CD14-positive monocyte (primary cell): Measurements from ENCODE around the gene HELLS. TPM values are rescaled to one million over a fixed set of nuclear protein-coding genes. Genes with fewer than 3 reads are reported as not detected.

Experiments
- DNase-seq, 3 donors: peaks; one replicate each; pipeline ENCODE4 v3.0.0-alpha.2; 2011 to 2022
- H2AFZ ChIP-seq: 2 replicates; pipeline ENCODE4 v1.6.0; 2012; ENCODE audit warnings: mild to moderate bottlenecking, low read depth, low read length, inconsistent platforms; ENCODE audit not compliant: insufficient read depth, poor library complexity, severe bottlenecking
- H3K27ac ChIP-seq, 2 donors: 1 replicate in 1 of 2; 2 replicates in 1 of 2; pipeline ENCODE4 v1.5.1; 2012 to 2013; ENCODE audit warnings: low read length in 2 of 2, control low read depth in 1 of 2, inconsistent platforms in 1 of 2, low read depth in 1 of 2, mild to moderate bottlenecking in 1 of 2
- H3K27me3 ChIP-seq, 2 donors: one replicate each; pipeline versions ENCODE4 v1.6.0 to v1.6.1; 2011 to 2013; ENCODE audit warnings: low read length in 2 of 2; ENCODE audit not compliant: control insufficient read depth in 2 of 2, insufficient read depth in 2 of 2
- H3K36me3 ChIP-seq, 2 donors: replicated peaks in 1 of 2; 1 replicate in 1 of 2; 2 replicates in 1 of 2; pipeline versions ENCODE4 v1.5.1 to v1.6.1; 2012 to 2013; ENCODE audit warnings: low read length in 2 of 2, control low read depth in 1 of 2, inconsistent platforms in 1 of 2, mild to moderate bottlenecking in 1 of 2; ENCODE audit not compliant: insufficient read depth in 2 of 2, control insufficient read depth in 1 of 2
- H3K4me1 ChIP-seq, 2 donors: 1 replicate in 1 of 2; 2 replicates in 1 of 2; pipeline versions ENCODE4 v1.5.1 to v1.6.1; 2012 to 2013; ENCODE audit warnings: low read length in 2 of 2, control low read depth in 1 of 2, inconsistent platforms in 1 of 2, mild to moderate bottlenecking in 1 of 2, moderate library complexity in 1 of 2; ENCODE audit not compliant: insufficient read depth in 2 of 2, control insufficient read depth in 1 of 2
- H3K4me2 ChIP-seq: replicated peaks from 2 replicates; pipeline ENCODE3; 2012; ENCODE audit warnings: low read length, moderate library complexity, mild to moderate bottlenecking; ENCODE audit not compliant: poor library complexity, severe bottlenecking; ENCODE audit errors: extremely low read depth
- H3K4me3 ChIP-seq, 3 experiments: fragments of 200-600 bp in 1 of 3; sonication (generic) in 1 of 3; replicated peaks in 1 of 3; 1 replicate in 2 of 3; 2 replicates in 1 of 3; pipeline ENCODE4 v1.5.1; 2011 to 2013; ENCODE audit warnings: low read length in 3 of 3, mild to moderate bottlenecking in 3 of 3, control low read depth in 2 of 3, low read depth in 2 of 3, inconsistent platforms in 1 of 3, moderate library complexity in 1 of 3
- H3K79me2 ChIP-seq: 2 replicates; pipeline ENCODE4 v1.6.0; 2012; ENCODE audit warnings: mild to moderate bottlenecking, control low read depth, inconsistent platforms, low read length, moderate library complexity; ENCODE audit not compliant: insufficient read depth
- H3K9ac ChIP-seq: 2 replicates; pipeline ENCODE4 v1.6.0; 2017; ENCODE audit warnings: low read length, mild to moderate bottlenecking; ENCODE audit not compliant: insufficient read depth, poor library complexity, severe bottlenecking
- H3K9me3 ChIP-seq, 2 donors: replicated peaks in 1 of 2; 1 replicate in 1 of 2; 2 replicates in 1 of 2; pipeline versions ENCODE4 v1.5.1 to v1.6.1; 2012 to 2013; ENCODE audit warnings: low read length in 2 of 2, control low read depth in 1 of 2; ENCODE audit not compliant: control insufficient read depth in 1 of 2, insufficient read depth in 1 of 2
- H4K20me1 ChIP-seq: 2 replicates; pipeline ENCODE4 v1.6.0; 2012; ENCODE audit warnings: mild to moderate bottlenecking, low read length, control low read depth, moderate library complexity; ENCODE audit not compliant: insufficient read depth
- H3K27ac Mint-ChIP-seq, 7 donors: one replicate each; pipeline ENCODE4 v1.8.0; 2020; ENCODE audit warnings: mild to moderate bottlenecking in 7 of 7, mixed read lengths in 7 of 7, moderate library complexity in 6 of 7, inconsistent platforms in 2 of 7
- H3K27me3 Mint-ChIP-seq, 3 donors: one replicate each; pipeline ENCODE4 v1.8.0; 2021 to 2022; ENCODE audit warnings: low read depth in 3 of 3, mild to moderate bottlenecking in 3 of 3, mixed read lengths in 3 of 3, moderate library complexity in 3 of 3, inconsistent platforms in 1 of 3
- H3K36me3 Mint-ChIP-seq, 2 donors: one replicate each; pipeline ENCODE4 v1.8.0; 2020; ENCODE audit warnings: mixed read lengths in 2 of 2, inconsistent platforms in 1 of 2, mild to moderate bottlenecking in 1 of 2
- H3K4me1 Mint-ChIP-seq: one replicate; pipeline ENCODE4 v1.8.0; 2020; ENCODE audit warnings: mild to moderate bottlenecking, mixed read lengths
- H3K4me3 Mint-ChIP-seq, 2 donors: one replicate each; pipeline ENCODE4 v1.8.0; 2020; ENCODE audit warnings: mild to moderate bottlenecking in 2 of 2, mixed read lengths in 2 of 2, moderate library complexity in 1 of 2
- H3K9me3 Mint-ChIP-seq, 7 donors: one replicate each; pipeline ENCODE4 v1.8.0; 2020 to 2022; ENCODE audit warnings: mixed read lengths in 7 of 7, mild to moderate bottlenecking in 6 of 7, moderate library complexity in 6 of 7, inconsistent platforms in 2 of 7
- WGBS: methylation state at CpG from one replicate; pipeline ENCODE4 v1.1.5; 2013; ENCODE audit warnings: missing lambda C conversion rate; ENCODE audit not compliant: insufficient coverage; 5-methylcytosine and 5-hydroxymethylcytosine counted together
- intact Hi-C, 2 donors: fragments of 100-400 bp; cut with micrococcal nuclease; formaldehyde crosslinking; loops; one replicate each; pipeline versions ENCODE4 v1.15.0 to v1.15.1; 2023
- polyA plus RNA-seq, 3 donors: library from polyadenylated mRNA; depleted of rRNA in 1 of 3; unstranded in 2 of 3; stranded (reverse) in 1 of 3; fragments of 300-500 nt in 2 of 3; fragments of >200 nt in 1 of 3; fragmentation: Illumina TruSeq in 2 of 3; gene quantifications; 1 replicate in 2 of 3; 2 replicates in 1 of 3; pipeline ENCODE4 v1.2.3, GENCODE V29; 2012 to 2021
- TF ChIP-seq, protein P1 (sequence below): fragments of 200-600 bp; IDR thresholded peaks from one replicate; pipeline ENCODE4 v1.8.0; 2022; ENCODE audit warnings: antibody characterized with exemption, mild to moderate bottlenecking

Gene HELLS
- polyA plus RNA-seq, 3 donors = 0.04 to 0.39 (median 0.07) TPM

DNA sequence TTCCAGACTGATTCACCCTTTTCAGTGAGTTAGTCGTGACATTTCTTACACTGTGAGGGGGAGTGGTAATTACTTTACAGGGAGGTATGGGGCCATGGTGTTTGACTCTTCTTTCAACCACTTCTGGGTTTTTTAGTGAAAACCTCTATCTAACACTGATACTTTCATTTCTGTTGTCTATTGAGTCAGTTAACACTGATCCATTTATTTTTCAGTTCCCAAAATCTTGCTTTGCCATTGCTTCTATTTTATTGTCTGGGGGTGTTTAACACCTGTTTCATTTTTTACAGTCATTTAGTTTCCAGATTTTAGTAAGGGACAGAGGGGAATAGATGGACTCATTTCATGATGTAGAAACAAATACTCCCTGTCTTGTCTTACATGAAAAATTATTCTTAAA is 61.5 kb downstream of the HELLS start:
- H3K4me2 ChIP-seq = no peak overlapping the region
- Mint-ChIP-seq H3K4me1 (no peaks in the 10 kb centered on the region), H3K36me3 (peaks cover 33 to 53% of the 10 kb centered on the region in 2 donors), H3K4me3 (no peak overlapping the region), H3K27me3 (peaks cover 0 to 3% (median 0%) of the 10 kb centered on the region in 3 donors), H3K27ac (no peak overlapping the region), H3K9me3 (no peaks in the 10 kb centered on the region)
- TF ChIP-seq, protein P1, sequence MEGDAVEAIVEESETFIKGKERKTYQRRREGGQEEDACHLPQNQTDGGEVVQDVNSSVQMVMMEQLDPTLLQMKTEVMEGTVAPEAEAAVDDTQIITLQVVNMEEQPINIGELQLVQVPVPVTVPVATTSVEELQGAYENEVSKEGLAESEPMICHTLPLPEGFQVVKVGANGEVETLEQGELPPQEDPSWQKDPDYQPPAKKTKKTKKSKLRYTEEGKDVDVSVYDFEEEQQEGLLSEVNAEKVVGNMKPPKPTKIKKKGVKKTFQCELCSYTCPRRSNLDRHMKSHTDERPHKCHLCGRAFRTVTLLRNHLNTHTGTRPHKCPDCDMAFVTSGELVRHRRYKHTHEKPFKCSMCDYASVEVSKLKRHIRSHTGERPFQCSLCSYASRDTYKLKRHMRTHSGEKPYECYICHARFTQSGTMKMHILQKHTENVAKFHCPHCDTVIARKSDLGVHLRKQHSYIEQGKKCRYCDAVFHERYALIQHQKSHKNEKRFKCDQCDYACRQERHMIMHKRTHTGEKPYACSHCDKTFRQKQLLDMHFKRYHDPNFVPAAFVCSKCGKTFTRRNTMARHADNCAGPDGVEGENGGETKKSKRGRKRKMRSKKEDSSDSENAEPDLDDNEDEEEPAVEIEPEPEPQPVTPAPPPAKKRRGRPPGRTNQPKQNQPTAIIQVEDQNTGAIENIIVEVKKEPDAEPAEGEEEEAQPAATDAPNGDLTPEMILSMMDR = no peak
- H2AFZ ChIP-seq = no peak overlapping the region
- intact Hi-C loops = no loop called here
- no peaks in the 10 kb centered on the region for H4K20me1 ChIP-seq
- no peaks in the 10 kb centered on the region for H3K27me3 ChIP-seq
- no peak overlapping the region for H3K4me3 ChIP-seq
- H3K79me2 ChIP-seq = no peaks in the 10 kb centered on the region
- no peaks in the 10 kb centered on the region for H3K9me3 ChIP-seq
- H3K4me1 ChIP-seq = no peaks in the 10 kb centered on the region
- WGBS = no CpG with 5 or more reads among the region's 1 CpG
- peaks cover 4 to 12% of the 10 kb centered on the region in 2 donors for H3K36me3 ChIP-seq
- no peak overlapping the region for H3K27ac ChIP-seq
- DNase-seq = no peak
- no peak overlapping the region for H3K9ac ChIP-seq

DNA sequence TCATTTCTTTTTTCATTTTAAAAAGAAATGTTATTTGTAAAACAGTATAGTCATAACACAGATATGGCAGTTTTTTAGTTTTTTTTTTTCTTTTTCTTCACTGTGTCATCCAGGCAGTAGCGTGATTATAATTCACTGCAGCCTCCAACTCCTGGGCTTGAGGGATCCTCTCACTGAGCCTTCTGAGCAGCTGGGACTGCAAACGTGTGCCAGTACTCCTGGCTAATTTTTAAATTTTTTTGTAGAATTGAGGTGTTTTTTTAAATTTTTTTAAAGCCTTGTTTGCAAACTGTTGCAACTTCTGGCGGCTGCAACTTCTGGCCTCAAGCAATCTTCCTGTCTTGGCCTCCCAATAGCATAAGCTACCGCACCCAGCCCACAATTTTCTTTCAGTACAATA is 63.0 kb downstream of the HELLS start:
- Mint-ChIP-seq H3K27me3 (peaks cover 0 to 3% (median 0%) of the 10 kb centered on the region in 3 donors), H3K4me3 (no peak overlapping the region), H3K36me3 (peaks cover 31 to 45% of the 10 kb centered on the region in 2 donors), H3K4me1 (no peaks in the 10 kb centered on the region), H3K9me3 (no peaks in the 10 kb centered on the region), H3K27ac (no peak overlapping the region)
- Histone ChIP-seq H3K27ac (no peak overlapping the region), H2AFZ (no peak overlapping the region), H3K9ac (no peak overlapping the region), H3K79me2 (no peaks in the 10 kb centered on the region), H3K36me3 (peaks cover 0 to 8% of the 10 kb centered on the region in 2 donors), H4K20me1 (no peaks in the 10 kb centered on the region), H3K9me3 (no peaks in the 10 kb centered on the region), H3K4me1 (no peaks in the 10 kb centered on the region), H3K27me3 (no peaks in the 10 kb centered on the region), H3K4me3 (no peak overlapping the region), H3K4me2 (no peak overlapping the region)
- no peak for DNase-seq
- WGBS = 83% methylated on average over 2 of the region's 4 CpGs
- intact Hi-C loops = no loop called here
- TF ChIP-seq, protein P1 = no peak
